KMS-11 (cell line): Measurements from ENCODE around the gene ADAM12.

Experiments
- H2AFZ ChIP-seq: fragments of 200-600 bp; sonication (generic); 2 replicates; pipeline ENCODE4 v1.6.1; 2016; ENCODE audit warnings: antibody characterized with exemption, mixed run types, low read depth
- H3K27ac ChIP-seq: fragments of 200-600 bp; sonication (generic); 2 replicates; pipeline ENCODE4 v1.6.1; 2016; ENCODE audit warnings: mild to moderate bottlenecking, mixed run types
- H3K27me3 ChIP-seq: fragments of 200-600 bp; sonication (generic); 2 replicates; pipeline ENCODE4 v1.6.1; 2017; ENCODE audit warnings: mild to moderate bottlenecking, low read depth, mixed run types, moderate library complexity; ENCODE audit not compliant: insufficient read depth
- H3K36me3 ChIP-seq: fragments of 200-600 bp; sonication (generic); 2 replicates; pipeline ENCODE4 v1.6.1; 2017; ENCODE audit warnings: mild to moderate bottlenecking, mixed run types; ENCODE audit not compliant: insufficient read depth
- H3K4me1 ChIP-seq: fragments of 200-600 bp; sonication (generic); 2 replicates; pipeline ENCODE4 v1.6.1; 2016; ENCODE audit warnings: mild to moderate bottlenecking, low read depth, mixed run types; ENCODE audit not compliant: poor library complexity, severe bottlenecking
- H3K4me2 ChIP-seq: fragments of 200-600 bp; sonication (generic); 2 replicates; pipeline ENCODE4 v1.7.0; 2016; ENCODE audit warnings: mild to moderate bottlenecking, mixed run types
- H3K4me3 ChIP-seq: fragments of 200-600 bp; sonication (generic); IDR thresholded peaks from 2 replicates; pipeline ENCODE4 v1.6.1; 2017; ENCODE audit warnings: low read depth, low read length, mixed read lengths; ENCODE audit not compliant: insufficient read depth
- H3K79me2 ChIP-seq: fragments of 200-600 bp; sonication (generic); 2 replicates; pipeline ENCODE4 v1.6.1; 2016; ENCODE audit warnings: low read depth, mixed run types; ENCODE audit not compliant: insufficient read depth
- H3K9ac ChIP-seq: fragments of 200-600 bp; sonication (generic); 2 replicates; pipeline ENCODE4 v1.6.1; 2016; ENCODE audit warnings: mild to moderate bottlenecking, mixed run types
- H4K20me1 ChIP-seq: fragments of 200-600 bp; sonication (generic); 2 replicates; pipeline ENCODE4 v1.6.1; 2016; ENCODE audit warnings: mild to moderate bottlenecking, mixed run types; ENCODE audit not compliant: insufficient read depth
- TF ChIP-seq, protein P1 (sequence below): fragments of 200-600 bp; sonication (generic); conservative IDR thresholded peaks from 2 replicates; pipeline ENCODE4 v1.6.1; 2017; ENCODE audit warnings: low read depth, mild to moderate bottlenecking, antibody characterized with exemption, low read length, moderate library complexity, mixed read lengths

Gene ADAM12

GRCh38 chr10:126158133-126158892 is 230.0 kb downstream of the ADAM12 start:
- Histone ChIP-seq H3K36me3 (no peaks in the 10 kb centered on the region), H3K4me1 (no peaks in the 10 kb centered on the region), H3K9ac (no peak overlapping the region), H3K4me2 (no peak overlapping the region), H3K27me3 (no peaks in the 10 kb centered on the region), H2AFZ (no peak overlapping the region), H3K4me3 (no peak overlapping the region), H4K20me1 (no peaks in the 10 kb centered on the region), H3K79me2 (no peaks in the 10 kb centered on the region), H3K27ac (no peak overlapping the region)
- TF ChIP-seq, protein P1, sequence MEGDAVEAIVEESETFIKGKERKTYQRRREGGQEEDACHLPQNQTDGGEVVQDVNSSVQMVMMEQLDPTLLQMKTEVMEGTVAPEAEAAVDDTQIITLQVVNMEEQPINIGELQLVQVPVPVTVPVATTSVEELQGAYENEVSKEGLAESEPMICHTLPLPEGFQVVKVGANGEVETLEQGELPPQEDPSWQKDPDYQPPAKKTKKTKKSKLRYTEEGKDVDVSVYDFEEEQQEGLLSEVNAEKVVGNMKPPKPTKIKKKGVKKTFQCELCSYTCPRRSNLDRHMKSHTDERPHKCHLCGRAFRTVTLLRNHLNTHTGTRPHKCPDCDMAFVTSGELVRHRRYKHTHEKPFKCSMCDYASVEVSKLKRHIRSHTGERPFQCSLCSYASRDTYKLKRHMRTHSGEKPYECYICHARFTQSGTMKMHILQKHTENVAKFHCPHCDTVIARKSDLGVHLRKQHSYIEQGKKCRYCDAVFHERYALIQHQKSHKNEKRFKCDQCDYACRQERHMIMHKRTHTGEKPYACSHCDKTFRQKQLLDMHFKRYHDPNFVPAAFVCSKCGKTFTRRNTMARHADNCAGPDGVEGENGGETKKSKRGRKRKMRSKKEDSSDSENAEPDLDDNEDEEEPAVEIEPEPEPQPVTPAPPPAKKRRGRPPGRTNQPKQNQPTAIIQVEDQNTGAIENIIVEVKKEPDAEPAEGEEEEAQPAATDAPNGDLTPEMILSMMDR = no peak

DNA sequence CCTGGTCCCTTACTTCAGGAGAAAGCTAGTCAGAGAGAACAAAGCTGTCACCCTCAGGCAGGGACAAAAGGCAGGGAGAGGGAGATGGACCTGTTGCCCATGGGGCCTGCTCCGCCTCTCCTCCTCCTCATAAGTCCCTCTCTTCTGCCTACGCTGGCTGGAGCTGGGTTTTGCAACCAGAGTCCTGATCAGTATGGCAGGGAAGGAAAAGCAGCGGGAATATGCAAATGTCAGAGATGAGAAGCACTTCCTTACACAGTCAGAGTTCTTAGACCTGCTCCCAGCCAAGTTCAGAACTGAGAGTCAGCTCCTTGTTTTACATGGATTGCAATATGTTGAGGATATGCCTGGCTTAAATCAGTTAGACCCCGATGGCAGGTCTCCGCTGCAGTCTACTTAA is 231.1 kb downstream of the ADAM12 start:
- Histone ChIP-seq H3K79me2 (no peaks in the 10 kb centered on the region), H3K4me1 (no peaks in the 10 kb centered on the region), H4K20me1 (no peaks in the 10 kb centered on the region), H3K27ac (no peak overlapping the region), H3K27me3 (no peaks in the 10 kb centered on the region), H3K4me2 (no peak overlapping the region), H3K9ac (no peak overlapping the region), H3K36me3 (no peaks in the 10 kb centered on the region), H3K4me3 (no peak overlapping the region), H2AFZ (no peak overlapping the region)
- TF ChIP-seq, protein P1 = no peak

GRCh38 chr10:126156503-126156902 is 231.8 kb downstream of the ADAM12 start:
- no peaks in the 10 kb centered on the region for H3K79me2 ChIP-seq
- H4K20me1 ChIP-seq = no peaks in the 10 kb centered on the region
- H3K4me1 ChIP-seq = no peaks in the 10 kb centered on the region
- no peak overlapping the region for H3K9ac ChIP-seq
- TF ChIP-seq, protein P1 = no peak
- H3K27me3 ChIP-seq = no peaks in the 10 kb centered on the region
- no peak overlapping the region for H3K27ac ChIP-seq
- H3K4me3 ChIP-seq = no peak overlapping the region
- no peak overlapping the region for H3K4me2 ChIP-seq
- H3K36me3 ChIP-seq = no peaks in the 10 kb centered on the region
- no peak overlapping the region for H2AFZ ChIP-seq

- H3K4me3 ChIP-seq = no peak overlapping the region
- no peak overlapping the region for H2AFZ ChIP-seq
- no peaks in the 10 kb centered on the region for H3K36me3 ChIP-seq
- H3K4me1 ChIP-seq = no peaks in the 10 kb centered on the region
- H3K9ac ChIP-seq = no peak overlapping the region
- H3K79me2 ChIP-seq = no peaks in the 10 kb centered on the region
- TF ChIP-seq, protein P1 = no peak
- H3K27ac ChIP-seq = no peak overlapping the region
- H3K4me2 ChIP-seq = no peak overlapping the region
- no peaks in the 10 kb centered on the region for H3K27me3 ChIP-seq
- no peaks in the 10 kb centered on the region for H4K20me1 ChIP-seq
These were observed 232.3 kb downstream of the ADAM12 start for GRCh38 chr10:126156012-126156411.
